Keratinocyte (primary cell): ENCODE measurements around the gene MS4A15.

Experiments
- EZH2 ChIP-seq: IDR thresholded peaks from one replicate; pipeline ENCODE4 v1.6.1; 2012; ENCODE audit warnings: inconsistent platforms, mild to moderate bottlenecking, low read length, moderate library complexity
- TF ChIP-seq, protein P1 (sequence below), 3 experiments: IDR thresholded peaks in 1 of 3; conservative IDR thresholded peaks in 1 of 3; optimal IDR thresholded peaks in 1 of 3; 2 replicates in 2 of 3; 3 replicates in 1 of 3; pipeline versions ENCODE3 to v1.5.1; 2011; ENCODE audit warnings: low read length in 3 of 3, mild to moderate bottlenecking in 3 of 3, moderate library complexity in 2 of 3, control low read depth in 1 of 3, inconsistent platforms in 1 of 3; ENCODE audit not compliant: insufficient read depth in 2 of 3; ENCODE audit errors: extremely low read depth in 1 of 3

GRCh38 chr11:60825118-60825517 lies 68.5 kb downstream of the MS4A15 start:
- TF ChIP-seq, protein P1, sequence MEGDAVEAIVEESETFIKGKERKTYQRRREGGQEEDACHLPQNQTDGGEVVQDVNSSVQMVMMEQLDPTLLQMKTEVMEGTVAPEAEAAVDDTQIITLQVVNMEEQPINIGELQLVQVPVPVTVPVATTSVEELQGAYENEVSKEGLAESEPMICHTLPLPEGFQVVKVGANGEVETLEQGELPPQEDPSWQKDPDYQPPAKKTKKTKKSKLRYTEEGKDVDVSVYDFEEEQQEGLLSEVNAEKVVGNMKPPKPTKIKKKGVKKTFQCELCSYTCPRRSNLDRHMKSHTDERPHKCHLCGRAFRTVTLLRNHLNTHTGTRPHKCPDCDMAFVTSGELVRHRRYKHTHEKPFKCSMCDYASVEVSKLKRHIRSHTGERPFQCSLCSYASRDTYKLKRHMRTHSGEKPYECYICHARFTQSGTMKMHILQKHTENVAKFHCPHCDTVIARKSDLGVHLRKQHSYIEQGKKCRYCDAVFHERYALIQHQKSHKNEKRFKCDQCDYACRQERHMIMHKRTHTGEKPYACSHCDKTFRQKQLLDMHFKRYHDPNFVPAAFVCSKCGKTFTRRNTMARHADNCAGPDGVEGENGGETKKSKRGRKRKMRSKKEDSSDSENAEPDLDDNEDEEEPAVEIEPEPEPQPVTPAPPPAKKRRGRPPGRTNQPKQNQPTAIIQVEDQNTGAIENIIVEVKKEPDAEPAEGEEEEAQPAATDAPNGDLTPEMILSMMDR (optimal IDR thresholded peaks at IDR 0.05 in 1 of 3, IDR thresholded peaks at IDR 0.05 in 1 of 3, conservative IDR thresholded peaks at IDR 0.05 in 1 of 3; ENCODE audit: extremely low read depth in 1 of 3, insufficient read depth in 2 of 3, low read length in 3 of 3) = no peak
- TF ChIP-seq EZH2 = no peak
